ENCODE data around the gene KCNK1. TPM values are rescaled to one million over a fixed set of nuclear protein-coding genes. Genes with fewer than 3 reads are reported as not detected.

The KCNK1 gene
- total RNA-seq, 4 donors from 2014 or later, result 1.9 to 10.2 (median 4.8) TPM

- DNase-seq (ENCODE audit: low spot score), result no peak
- no peak for TF ChIP-seq CTCF (IDR thresholded peaks at IDR 0.05)
- ATAC-seq (ENCODE audit: low FRiP score), result no peak
Observed at GRCh38 chr1:233597489-233597901, 16.4 kb upstream of the KCNK1 start.

- no peak for TF ChIP-seq CTCF (IDR thresholded peaks at IDR 0.05)
- DNase-seq (ENCODE audit: low spot score), result no peak
Observed at GRCh38 chr1:233598891-233599541, 14.9 kb upstream of the KCNK1 start.

GRCh38 chr1:233599542-233600073 is 14.3 kb upstream of the KCNK1 start:
- no peak for TF ChIP-seq CTCF (IDR thresholded peaks at IDR 0.05)
- ATAC-seq (ENCODE audit: low FRiP score), result no peak
- no peak for DNase-seq (ENCODE audit: low spot score)

More at GRCh38 chr1:233598891-233599541, 14.9 kb upstream of the KCNK1 start:
- no peak for ATAC-seq (ENCODE audit: low FRiP score)

GRCh38 chr1:233600488-233600887 is 13.4 kb upstream of the KCNK1 start:
- TF ChIP-seq CTCF (IDR thresholded peaks at IDR 0.05), result no peak
- DNase-seq (ENCODE audit: low spot score) (no peak), ATAC-seq (ENCODE audit: low FRiP score) (no peak)

- ATAC-seq (ENCODE audit: low FRiP score), result no peak
- no peak for DNase-seq (ENCODE audit: low spot score)
- TF ChIP-seq CTCF (IDR thresholded peaks at IDR 0.05), result no peak
Observed at GRCh38 chr1:233603478-233603877, 10.4 kb upstream of the KCNK1 start.

- ATAC-seq (ENCODE audit: low FRiP score) (no peak), DNase-seq (ENCODE audit: low spot score) (no peak)
- TF ChIP-seq CTCF (IDR thresholded peaks at IDR 0.05), result no peak
Observed at GRCh38 chr1:233605205-233605604, 8.7 kb upstream of the KCNK1 start.

GRCh38 chr1:233606813-233607212 is 7.1 kb upstream of the KCNK1 start:
- ATAC-seq (ENCODE audit: low FRiP score), result no peak
- no peak for DNase-seq (ENCODE audit: low spot score)
- no peak for TF ChIP-seq CTCF (IDR thresholded peaks at IDR 0.05)
